Natural killer cell treated with Interleukin-12 subunit alpha and Interleukin-12 subunit beta and Interleukin-15 and Interleukin-18, amount 100 ng/mL, for 72 hours (primary cell): ENCODE measurements around the gene EXPH5. TPM values are rescaled to one million over a fixed set of nuclear protein-coding genes. Genes with fewer than 3 reads are reported as not detected.
A peak's percentile ranks its signal among the peaks of the same experiment; 100 is the strongest.

Experiments used
- ATAC-seq, 2 donors: fragments of 150-1000 bp; cut with Tn5 transposase in 1 of 2; sonication (Bioruptor Pico), chemical (Tn5 transposase) in 1 of 2; 2 replicates each; pipeline ENCODE4 v1.10.0; 2021
- DNase-seq: peaks from one replicate; pipeline ENCODE4 v3.0.0; 2022; ENCODE audit warnings: low spot score
- H3K27ac Mint-ChIP-seq, 2 donors: 1 replicate in 1 of 2; 2 replicates in 1 of 2; pipeline ENCODE4 v1.8.0; 2022; ENCODE audit warnings: mixed read lengths in 2 of 2, mild to moderate bottlenecking in 1 of 2, moderate library complexity in 1 of 2
- H3K27me3 Mint-ChIP-seq, 2 donors: 1 replicate in 1 of 2; 2 replicates in 1 of 2; pipeline ENCODE4 v1.8.0; 2022; ENCODE audit warnings: mixed read lengths in 2 of 2
- H3K36me3 Mint-ChIP-seq: one replicate; pipeline ENCODE4 v1.8.0; 2022; ENCODE audit warnings: mixed read lengths
- H3K4me1 Mint-ChIP-seq, 2 donors: 1 replicate in 1 of 2; 2 replicates in 1 of 2; pipeline ENCODE4 v1.8.0; 2022; ENCODE audit warnings: low read depth in 2 of 2, mixed read lengths in 2 of 2, mild to moderate bottlenecking in 1 of 2
- H3K4me3 Mint-ChIP-seq: one replicate; pipeline ENCODE4 v1.8.0; 2022; ENCODE audit warnings: mixed read lengths
- H3K9me3 Mint-ChIP-seq: 2 replicates; pipeline ENCODE4 v1.8.0; 2022; ENCODE audit warnings: mixed read lengths
- total RNA-seq, 2 donors: library from RNA; stranded (reverse); gene quantifications; one replicate each; pipeline ENCODE4 v1.2.3, GENCODE V29; 2022

Gene EXPH5
- total RNA-seq, 2 donors from 2014 or later = 0.56 to 0.90 TPM

- no peak for DNase-seq
- Mint-ChIP-seq H3K4me1 (no peaks in the 10 kb centered on the region), H3K9me3 (no peaks in the 10 kb centered on the region), H3K27ac (no peak overlapping the region), H3K27me3 (no peaks in the 10 kb centered on the region), H3K4me3 (no peak overlapping the region), H3K36me3 (no peaks in the 10 kb centered on the region)
- ATAC-seq = no peak
Measured at GRCh38 chr11:108568195-108568858, 25.2 kb downstream of the EXPH5 start.

DNA sequence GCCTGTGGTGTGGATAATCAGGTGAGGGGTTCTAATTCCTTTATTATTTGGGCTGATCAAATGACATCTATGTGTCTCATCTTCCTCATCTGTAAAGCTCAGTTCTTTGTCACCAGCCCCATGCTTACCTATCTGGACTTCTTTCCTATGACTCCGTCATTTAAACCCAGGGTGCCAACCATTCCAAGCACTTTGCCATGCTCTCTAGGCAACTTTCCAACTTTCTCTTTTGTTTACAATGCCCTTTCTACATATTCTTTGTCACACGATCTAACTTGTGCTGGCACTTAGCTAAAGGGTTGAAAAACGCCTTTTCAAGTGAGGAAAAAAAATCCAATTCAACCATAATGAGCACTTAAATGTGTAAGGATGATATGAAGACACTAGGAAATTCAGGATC is 27.9 kb downstream of the EXPH5 start:
- H3K27me3 Mint-ChIP-seq = no peaks in the 10 kb centered on the region
- ATAC-seq = no peak

GRCh38 chr11:108562746-108563581 is 30.6 kb downstream of the EXPH5 start:
- ATAC-seq (peak in 1 of 2 donors; percentile 44), DNase-seq (no peak)
- H3K36me3 Mint-ChIP-seq = no peaks in the 10 kb centered on the region
- peaks cover 0 to 8% of the 10 kb centered on the region in 2 donors for H3K4me1 Mint-ChIP-seq
- no peak overlapping the region for H3K4me3 Mint-ChIP-seq
- no peak overlapping the region for H3K27ac Mint-ChIP-seq
- H3K9me3 Mint-ChIP-seq = no peaks in the 10 kb centered on the region
- H3K27me3 Mint-ChIP-seq = no peaks in the 10 kb centered on the region

More for the DNA sequence above, 27.9 kb downstream of the EXPH5 start:
- DNase-seq = no peak
- Mint-ChIP-seq H3K4me1 (no peaks in the 10 kb centered on the region), H3K27ac (no peak overlapping the region), H3K36me3 (no peaks in the 10 kb centered on the region), H3K4me3 (no peak overlapping the region), H3K9me3 (no peaks in the 10 kb centered on the region)

DNA sequence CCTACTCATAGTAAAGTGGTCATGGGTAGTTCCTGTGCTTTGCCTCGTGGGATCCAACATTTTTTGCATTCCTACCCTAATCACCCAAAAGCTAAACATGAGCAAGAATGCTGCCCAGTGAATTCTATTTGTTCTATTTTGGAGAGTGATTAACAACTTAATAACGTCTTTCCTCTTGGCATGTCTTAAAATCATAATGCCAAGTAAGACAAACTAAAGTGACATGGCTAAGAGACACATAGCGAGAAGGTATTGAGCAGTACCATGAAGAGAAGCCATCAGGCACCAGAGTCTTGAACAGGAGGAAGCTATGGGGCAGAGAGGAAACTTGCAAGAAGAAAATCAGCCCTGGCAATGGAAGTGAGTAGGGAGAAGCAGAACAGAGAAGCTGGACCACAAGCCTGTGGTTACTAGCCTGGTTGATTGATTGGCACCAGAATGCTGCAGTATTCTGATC is 32.0 kb downstream of the EXPH5 start:
- Mint-ChIP-seq H3K4me1 (peaks cover 0 to 8% of the 10 kb centered on the region in 2 donors), H3K36me3 (no peaks in the 10 kb centered on the region), H3K27ac (no peak overlapping the region), H3K27me3 (no peaks in the 10 kb centered on the region), H3K9me3 (no peaks in the 10 kb centered on the region), H3K4me3 (no peak overlapping the region)
- ATAC-seq (no peak), DNase-seq (no peak)

DNA sequence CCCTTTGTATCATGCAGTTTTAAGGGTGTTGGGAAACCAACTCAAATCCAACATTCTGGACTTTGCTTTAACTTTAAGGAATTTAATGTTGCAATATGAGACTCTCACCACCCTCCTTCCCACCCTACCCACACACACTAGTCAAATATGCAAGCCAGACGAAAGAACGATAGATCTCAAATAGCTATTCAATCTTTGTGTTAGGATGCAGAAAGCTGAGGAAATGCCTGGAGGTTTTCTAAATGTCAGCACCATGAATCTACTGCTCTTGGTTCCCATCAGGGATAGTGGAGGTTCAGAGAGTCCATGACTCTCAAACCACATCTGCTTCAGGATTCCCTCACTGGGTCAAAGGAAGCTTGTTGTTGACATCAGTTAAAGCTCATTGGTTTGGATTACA is 33.7 kb downstream of the EXPH5 start:
- no peak for DNase-seq
- H3K4me1 Mint-ChIP-seq = peaks cover 0 to 8% of the 10 kb centered on the region in 2 donors
- H3K27ac Mint-ChIP-seq = no peak overlapping the region
- no peaks in the 10 kb centered on the region for H3K36me3 Mint-ChIP-seq
- no peaks in the 10 kb centered on the region for H3K9me3 Mint-ChIP-seq
- ATAC-seq = no peak
- no peak overlapping the region for H3K4me3 Mint-ChIP-seq
- H3K27me3 Mint-ChIP-seq = no peaks in the 10 kb centered on the region

DNA sequence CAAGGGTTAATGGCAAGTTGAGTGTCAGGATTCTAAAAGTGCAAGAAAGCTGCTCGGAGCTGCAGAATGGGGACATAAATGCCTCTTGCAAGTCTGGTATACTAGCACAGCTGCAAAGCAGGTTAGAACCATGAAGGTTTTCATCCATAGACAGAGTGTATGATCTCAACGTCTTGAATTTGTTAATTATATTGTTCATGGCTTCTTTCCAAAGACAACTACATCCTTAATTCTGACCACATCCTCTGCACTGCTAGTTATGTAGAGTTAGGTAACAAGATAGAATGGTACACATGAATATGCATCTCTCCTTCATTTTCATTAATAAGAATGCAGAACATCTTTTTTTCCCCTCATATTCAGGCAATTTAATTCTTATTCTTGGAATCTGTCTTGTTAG is 34.2 kb downstream of the EXPH5 start:
- ATAC-seq (no peak), DNase-seq (no peak)
- Mint-ChIP-seq H3K27me3 (no peaks in the 10 kb centered on the region), H3K36me3 (no peaks in the 10 kb centered on the region), H3K27ac (no peak overlapping the region), H3K4me1 (peaks cover 0 to 8% of the 10 kb centered on the region in 2 donors), H3K4me3 (no peak overlapping the region), H3K9me3 (no peaks in the 10 kb centered on the region)

- no peak for DNase-seq
- H3K9me3 Mint-ChIP-seq = no peaks in the 10 kb centered on the region
Measured at GRCh38 chr11:108558222-108558621, 35.3 kb downstream of the EXPH5 start.

GRCh38 chr11:108556019-108556418 is 37.5 kb downstream of the EXPH5 start:
- Mint-ChIP-seq H3K27me3 (peaks cover 0 to 8% of the 10 kb centered on the region in 2 donors), H3K27ac (no peak overlapping the region), H3K36me3 (no peaks in the 10 kb centered on the region), H3K4me3 (no peak overlapping the region), H3K9me3 (no peaks in the 10 kb centered on the region), H3K4me1 (peaks cover 0 to 8% of the 10 kb centered on the region in 2 donors)
- DNase-seq (no peak), ATAC-seq (no peak)

More at GRCh38 chr11:108558222-108558621, 35.3 kb downstream of the EXPH5 start:
- Mint-ChIP-seq H3K36me3 (no peaks in the 10 kb centered on the region), H3K4me3 (no peak overlapping the region), H3K27me3 (no peaks in the 10 kb centered on the region), H3K4me1 (peaks cover 0 to 8% of the 10 kb centered on the region in 2 donors), H3K27ac (no peak overlapping the region)
- no peak for ATAC-seq

GRCh38 chr11:108551651-108552462 is 41.7 kb downstream of the EXPH5 start:
- Mint-ChIP-seq H3K9me3 (no peaks in the 10 kb centered on the region), H3K27me3 (peaks cover 0 to 10% of the 10 kb centered on the region in 2 donors), H3K36me3 (no peaks in the 10 kb centered on the region), H3K27ac (no peak overlapping the region), H3K4me1 (peaks cover 0 to 2% of the 10 kb centered on the region in 2 donors), H3K4me3 (no peak overlapping the region)
- ATAC-seq (no peak), DNase-seq (no peak)

DNA sequence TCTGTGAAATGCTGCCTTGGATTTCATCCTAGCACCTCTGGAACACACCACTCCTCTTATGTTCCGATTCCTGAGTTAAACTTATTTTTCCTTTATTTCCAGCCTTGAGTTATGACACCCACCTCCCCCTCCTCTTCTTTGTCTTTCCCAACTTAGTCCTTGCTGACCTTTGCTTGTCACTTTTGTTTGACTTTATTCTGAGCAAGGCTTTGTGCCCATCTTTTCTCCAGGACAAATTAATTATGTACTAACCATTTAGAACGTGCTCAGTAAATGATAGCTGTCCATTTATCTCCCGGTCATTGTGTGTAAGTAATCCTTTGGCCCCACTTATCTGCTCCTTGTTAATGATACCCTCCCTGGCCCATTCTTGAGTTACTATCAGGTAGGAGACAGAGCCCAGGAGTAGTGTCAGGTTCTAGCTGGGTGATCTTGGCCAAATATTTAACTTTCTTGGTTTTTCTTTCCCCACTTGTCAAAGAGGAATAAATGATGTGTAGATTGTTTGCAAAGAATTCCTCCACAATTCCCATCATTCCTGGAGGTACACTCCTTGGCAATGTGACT is 44.2 kb downstream of the EXPH5 start:
- no peaks in the 10 kb centered on the region for H3K36me3 Mint-ChIP-seq
- peaks cover 0 to 2% of the 10 kb centered on the region in 2 donors for H3K4me1 Mint-ChIP-seq
- no peak for DNase-seq
- no peaks in the 10 kb centered on the region for H3K9me3 Mint-ChIP-seq
- peaks cover 0 to 11% of the 10 kb centered on the region in 2 donors for H3K27me3 Mint-ChIP-seq
- ATAC-seq = no peak
- no peak overlapping the region for H3K27ac Mint-ChIP-seq
- no peak overlapping the region for H3K4me3 Mint-ChIP-seq

GRCh38 chr11:108545909-108546501 is 47.6 kb downstream of the EXPH5 start:
- no peak for DNase-seq
- peaks cover 0 to 6% of the 10 kb centered on the region in 2 donors for H3K27me3 Mint-ChIP-seq
- H3K9me3 Mint-ChIP-seq = no peaks in the 10 kb centered on the region
- H3K27ac Mint-ChIP-seq = no peak overlapping the region
- no peak overlapping the region for H3K4me3 Mint-ChIP-seq
- no peaks in the 10 kb centered on the region for H3K36me3 Mint-ChIP-seq
- peaks cover 0 to 2% of the 10 kb centered on the region in 2 donors for H3K4me1 Mint-ChIP-seq
- no peak for ATAC-seq

DNA sequence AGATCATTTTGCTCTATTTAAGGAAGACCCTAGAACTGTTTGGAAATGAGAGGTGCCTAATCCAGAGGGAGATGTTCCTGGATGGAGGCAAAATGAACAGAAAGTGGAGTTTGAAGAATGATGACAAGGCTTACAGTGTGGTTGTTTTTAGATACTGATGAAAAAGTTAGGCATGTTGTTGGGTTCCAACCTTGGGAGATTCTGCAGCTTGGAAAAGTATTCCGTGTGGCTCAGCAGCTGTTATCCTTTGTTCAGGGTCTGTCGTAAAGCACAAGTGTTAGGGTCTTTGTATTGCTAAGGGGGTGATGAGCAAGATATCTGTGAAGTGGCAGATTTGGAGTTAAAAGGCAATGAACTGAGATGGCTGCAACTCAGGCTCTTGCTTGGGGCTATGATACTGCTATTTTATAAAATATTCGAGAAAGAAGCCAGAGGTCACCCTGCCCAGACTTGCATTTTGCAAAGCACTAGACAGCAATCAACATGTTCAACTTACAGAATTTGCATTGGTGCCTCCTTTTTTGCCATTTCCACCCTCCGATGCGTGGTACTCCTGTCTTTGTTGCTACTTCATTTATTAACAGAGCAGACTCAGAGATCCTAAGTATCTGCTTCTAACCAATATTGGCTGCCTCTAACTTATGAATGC is 50.1 kb downstream of the EXPH5 start:
- Mint-ChIP-seq H3K27me3 (peaks cover 0 to 5% of the 10 kb centered on the region in 2 donors), H3K4me3 (no peak overlapping the region), H3K36me3 (no peaks in the 10 kb centered on the region), H3K9me3 (no peaks in the 10 kb centered on the region), H3K27ac (no peak overlapping the region), H3K4me1 (peaks cover 1 to 3% of the 10 kb centered on the region in 2 donors)
- no peak for DNase-seq
- ATAC-seq = no peak

GRCh38 chr11:108541531-108541930 is 52.0 kb downstream of the EXPH5 start:
- H3K27me3 Mint-ChIP-seq = peaks cover 0 to 5% of the 10 kb centered on the region in 2 donors
- H3K9me3 Mint-ChIP-seq = no peaks in the 10 kb centered on the region
- no peak overlapping the region for H3K27ac Mint-ChIP-seq
- H3K4me1 Mint-ChIP-seq = peaks cover 12% of the 10 kb centered on the region in 2 donors
- DNase-seq = no peak
- no peak overlapping the region for H3K4me3 Mint-ChIP-seq
- ATAC-seq = no peak
- no peaks in the 10 kb centered on the region for H3K36me3 Mint-ChIP-seq
